ENCODE results near the gene NEK9. TPM values are rescaled to one million over a fixed set of nuclear protein-coding genes. Genes with fewer than 3 reads are reported as not detected.
"Not testable (repeated sequence)": the region's sequence is repeated elsewhere in the genome, so short reads cannot be mapped to it uniquely, and the experiment has no call there.

NEK9 gene
- total and polyA plus RNA-seq, 8 donors, result 12.5 to 225 (median 30.4) TPM

- TF ChIP-seq, protein P1, sequence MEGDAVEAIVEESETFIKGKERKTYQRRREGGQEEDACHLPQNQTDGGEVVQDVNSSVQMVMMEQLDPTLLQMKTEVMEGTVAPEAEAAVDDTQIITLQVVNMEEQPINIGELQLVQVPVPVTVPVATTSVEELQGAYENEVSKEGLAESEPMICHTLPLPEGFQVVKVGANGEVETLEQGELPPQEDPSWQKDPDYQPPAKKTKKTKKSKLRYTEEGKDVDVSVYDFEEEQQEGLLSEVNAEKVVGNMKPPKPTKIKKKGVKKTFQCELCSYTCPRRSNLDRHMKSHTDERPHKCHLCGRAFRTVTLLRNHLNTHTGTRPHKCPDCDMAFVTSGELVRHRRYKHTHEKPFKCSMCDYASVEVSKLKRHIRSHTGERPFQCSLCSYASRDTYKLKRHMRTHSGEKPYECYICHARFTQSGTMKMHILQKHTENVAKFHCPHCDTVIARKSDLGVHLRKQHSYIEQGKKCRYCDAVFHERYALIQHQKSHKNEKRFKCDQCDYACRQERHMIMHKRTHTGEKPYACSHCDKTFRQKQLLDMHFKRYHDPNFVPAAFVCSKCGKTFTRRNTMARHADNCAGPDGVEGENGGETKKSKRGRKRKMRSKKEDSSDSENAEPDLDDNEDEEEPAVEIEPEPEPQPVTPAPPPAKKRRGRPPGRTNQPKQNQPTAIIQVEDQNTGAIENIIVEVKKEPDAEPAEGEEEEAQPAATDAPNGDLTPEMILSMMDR (IDR thresholded peaks at IDR 0.05), result no peak
- TF ChIP-seq POLR2A (IDR thresholded peaks at IDR 0.05) (no peak), EP300 (IDR thresholded peaks at IDR 0.05) (no peak), POLR2AphosphoS5 (IDR thresholded peaks at IDR 0.05) (no peak)
- Histone ChIP-seq H3K27me3 (no peaks in the 10 kb centered on the region), H3K9me3 (no peaks in the 10 kb centered on the region), H3K4me1 (peaks cover 12 to 73% (median 30%) of the 10 kb centered on the region in 4 donors), H3K4me3 (no peak overlapping the region), H3K36me3 (peaks cover 13 to 29% (median 20%) of the 10 kb centered on the region in 4 donors), H3K27ac (no peak overlapping the region)
- 25 to 45% (median 38%) methylated on average over 1 of the region's 1 CpG for WGBS, 5 donors
- peak in 1 of 2 donors; percentile 46 for DNase-seq
- intact Hi-C loops (cut with DNase I; ENCODE audit: low total_unique reads), result no loop called here
Measured at GRCh38 chr14:75153295-75153694, 26.4 kb upstream of the NEK9 start.

GRCh38 chr14:75151851-75152250 is 25.0 kb upstream of the NEK9 start:
- Histone ChIP-seq H3K36me3 (peaks cover 13 to 33% (median 20%) of the 10 kb centered on the region in 4 donors), H3K9me3 (no peaks in the 10 kb centered on the region), H3K4me3 (no peak overlapping the region), H3K27ac (no peak overlapping the region), H3K4me1 (peaks cover 19 to 73% (median 44%) of the 10 kb centered on the region in 4 donors), H3K27me3 (no peaks in the 10 kb centered on the region)
- intact Hi-C loops (cut with DNase I; ENCODE audit: low total_unique reads), result no loop called here
- 39 to 61% (median 58%) methylated on average over 1 of the region's 1 CpG for WGBS, 5 donors
- DNase-seq, result no peak
- TF ChIP-seq POLR2AphosphoS5 (IDR thresholded peaks at IDR 0.05) (no peak), POLR2A (IDR thresholded peaks at IDR 0.05) (no peak), EP300 (IDR thresholded peaks at IDR 0.05) (no peak)
- TF ChIP-seq, protein P1 (IDR thresholded peaks at IDR 0.05), result no peak

DNA sequence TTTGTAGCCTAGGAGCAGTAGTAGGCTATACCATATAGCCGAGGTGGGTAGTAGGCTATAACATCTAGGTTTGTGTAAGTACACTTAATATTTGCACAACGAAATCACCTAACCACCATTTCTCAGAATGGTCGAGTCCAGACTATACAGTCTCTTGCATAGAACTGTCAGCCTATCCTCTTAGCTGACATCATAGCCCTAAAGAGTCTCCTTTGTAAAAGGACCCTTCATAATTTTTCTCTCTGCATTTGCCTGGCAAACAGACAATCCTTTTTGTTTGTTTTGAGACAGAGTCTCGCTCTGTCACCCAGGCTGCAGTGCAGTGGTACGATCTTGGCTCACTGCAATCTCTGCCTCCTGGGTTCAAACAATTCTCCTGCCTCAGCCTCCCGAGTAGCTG is 23.8 kb upstream of the NEK9 start:
- intact Hi-C loops (cut with DNase I; ENCODE audit: low total_unique reads); H3K9me3 ChIP-seq; DNase-seq; H3K27me3 ChIP-seq; H3K4me3 ChIP-seq: not testable (repeated sequence)
- peak overlapping the region in 2 of 5 donors; percentile 87 to 89 for H3K27ac ChIP-seq
- H3K36me3 ChIP-seq, result peaks cover 13 to 38% (median 20%) of the 10 kb centered on the region in 4 donors
- H3K4me1 ChIP-seq, result peaks cover 19 to 81% (median 50%) of the 10 kb centered on the region in 4 donors
- 49 to 72% (median 62%) methylated on average over 6 of the region's 6 CpGs for WGBS, 5 donors

GRCh38 chr14:75150150-75150549 is 23.3 kb upstream of the NEK9 start:
- H3K27ac ChIP-seq, result peak overlapping the region in 4 of 5 donors; percentile 81 to 89 (median 86)
- no peaks in the 10 kb centered on the region for H3K9me3 ChIP-seq
- H3K27me3 ChIP-seq, result no peaks in the 10 kb centered on the region
- no peak for DNase-seq
- 69 to 83% (median 78%) methylated on average over 2 of the region's 2 CpGs for WGBS, 5 donors
- H3K36me3 ChIP-seq, result peaks cover 16 to 38% (median 24%) of the 10 kb centered on the region in 4 donors
- H3K4me3 ChIP-seq, result no peak overlapping the region
- TF ChIP-seq, protein P1 (IDR thresholded peaks at IDR 0.05), result no peak
- TF ChIP-seq EP300 (IDR thresholded peaks at IDR 0.05) (no peak), POLR2AphosphoS5 (IDR thresholded peaks at IDR 0.05) (peak in 2 of 3 donors; percentile 13 to 33)
- intact Hi-C loops (cut with DNase I; ENCODE audit: low total_unique reads), result no loop called here
- peaks cover 22 to 83% (median 52%) of the 10 kb centered on the region in 4 donors for H3K4me1 ChIP-seq

DNA sequence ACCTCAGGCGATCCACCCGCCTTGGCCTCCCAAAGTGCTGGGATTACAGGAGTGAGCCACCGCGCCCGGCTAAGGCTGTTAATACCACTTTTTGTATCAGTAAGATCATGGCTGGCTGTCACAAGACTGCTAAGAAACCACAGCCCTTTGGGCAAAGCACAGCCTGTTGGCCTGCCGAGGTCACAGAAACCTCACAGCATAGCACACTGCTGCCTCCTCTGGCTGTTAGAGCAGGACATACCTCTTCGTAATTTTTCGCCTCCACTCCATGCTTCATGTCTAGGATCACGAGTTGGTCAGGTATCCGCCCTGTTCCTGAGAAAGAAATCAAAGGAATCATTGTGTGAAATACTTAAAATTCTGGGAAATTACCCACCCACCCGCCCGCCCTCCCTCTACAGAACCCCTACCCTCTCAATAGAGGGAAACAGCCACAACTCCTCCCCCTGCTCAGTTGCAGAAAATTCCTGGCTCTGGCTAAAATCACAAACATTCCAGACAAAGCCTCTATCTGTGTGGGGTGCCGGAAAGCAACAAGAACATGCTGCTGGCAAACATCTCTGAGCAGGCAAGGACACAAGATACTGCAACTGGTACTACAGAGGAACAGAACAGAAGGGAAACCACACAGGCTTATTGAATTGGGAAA is 20.7 kb upstream of the NEK9 start:
- peaks cover 19 to 92% (median 60%) of the 10 kb centered on the region in 4 donors for H3K4me1 ChIP-seq
- no peak overlapping the region for H3K4me3 ChIP-seq
- intact Hi-C loops (cut with DNase I; ENCODE audit: low total_unique reads), result no loop called here
- peak overlapping the region; percentile 81 to 89 (median 84) for H3K27ac ChIP-seq
- peaks cover 17 to 49% (median 36%) of the 10 kb centered on the region in 4 donors for H3K36me3 ChIP-seq
- TF ChIP-seq, protein P1 (IDR thresholded peaks at IDR 0.05), result peak in 3 of 7 experiments; percentile 22 to 43 (median 37)
- no peak for TF ChIP-seq POLR2A (IDR thresholded peaks at IDR 0.05)
- no peak for TF ChIP-seq EP300 (IDR thresholded peaks at IDR 0.05)
- peak; percentile 36 to 60 (median 54) for TF ChIP-seq POLR2AphosphoS5 (IDR thresholded peaks at IDR 0.05)
- peak; percentile 69 to 88 for DNase-seq
- H3K9me3 ChIP-seq, result no peaks in the 10 kb centered on the region
- no peaks in the 10 kb centered on the region for H3K27me3 ChIP-seq
- 23 to 42% (median 34%) methylated on average over 10 to 13 of the region's 13 CpGs for WGBS, 5 donors
